Upper lobe of left lung (tissue), 6 donors: ENCODE measurements around the gene MATN4. TPM values are rescaled to one million over a fixed set of nuclear protein-coding genes. Genes with fewer than 3 reads are reported as not detected.

ENCODE experiments used
- ATAC-seq, 2 donors: fragments of 200-7000 bp; cut with Tn5 transposase; one replicate each; pipeline ENCODE4 v1.9.1; 2022; ENCODE audit warnings: mild to moderate bottlenecking in 2 of 2, moderate library complexity in 2 of 2; ENCODE audit not compliant: low FRiP score in 2 of 2
- DNase-seq, 2 donors: peaks; one replicate each; pipeline ENCODE4 v3.0.0-alpha.2; 2019 to 2020
- H3K27ac ChIP-seq, 4 donors: fragments of 200-600 bp; sonication (generic); one replicate each; pipeline ENCODE4 v1.5.1; 2016 to 2019
- H3K27me3 ChIP-seq, 4 donors: fragments of 200-600 bp; sonication (generic); one replicate each; pipeline ENCODE4 v1.5.1; 2017 to 2019
- H3K36me3 ChIP-seq, 4 donors: fragments of 200-600 bp; sonication (generic); one replicate each; pipeline ENCODE4 v1.5.1; 2016 to 2019
- H3K4me1 ChIP-seq, 4 donors: fragments of 200-600 bp; sonication (generic); one replicate each; pipeline ENCODE4 v1.5.1; 2018 to 2019
- H3K4me3 ChIP-seq, 4 donors: fragments of 200-600 bp; sonication (generic); one replicate each; pipeline ENCODE4 v1.5.1; 2017 to 2019; ENCODE audit warnings: mild to moderate bottlenecking in 2 of 4, moderate library complexity in 1 of 4
- H3K9me3 ChIP-seq, 4 donors: fragments of 200-600 bp; sonication (generic); one replicate each; pipeline ENCODE4 v1.5.1; 2018 to 2019
- CTCF ChIP-seq, 6 experiments: fragments of 450-650 bp in 4 of 6; fragments of 200-600 bp in 2 of 6; sonication (generic) in 2 of 6; IDR thresholded peaks; one replicate each; pipeline ENCODE4 v1.5.1; 2016 to 2019; ENCODE audit warnings: antibody characterized with exemption in 6 of 6
- EP300 ChIP-seq, 4 donors: sonication (generic); formaldehyde crosslinking; IDR thresholded peaks; one replicate each; pipeline ENCODE4 v1.5.1; 2017; ENCODE audit warnings: antibody characterized with exemption in 4 of 4, control low read depth in 2 of 4
- POLR2A ChIP-seq, 4 donors: fragments of 450-650 bp; IDR thresholded peaks; one replicate each; pipeline ENCODE4 v1.5.1; 2016 to 2017; ENCODE audit warnings: antibody characterized with exemption in 4 of 4, mild to moderate bottlenecking in 2 of 4
- POLR2AphosphoS5 ChIP-seq, 2 donors: sonication (generic); formaldehyde crosslinking; IDR thresholded peaks; one replicate each; pipeline ENCODE4 v1.5.1; 2017; ENCODE audit warnings: antibody characterized with exemption in 2 of 2
- WGBS, 2 donors: methylation state at CpG; one replicate each; pipeline ENCODE4 v1.1.5; 2017 to 2018; 5-methylcytosine and 5-hydroxymethylcytosine counted together
- total RNA-seq, 6 donors: library from RNA; depleted of rRNA in 4 of 6; stranded (reverse); fragments of >200 nt in 4 of 6; gene quantifications; one replicate each; pipeline versions ENCODE4 v1.1.0 to v1.2.1, GENCODE V29; 2016 to 2021
- donor health status: DM: no; HTN: no; CAD: no; lungs with moderate emphysema.
- donor health status: DM: no; HTN: yes; CAD: no; lungs with severe emphysema.

Gene MATN4
- total RNA-seq, 6 donors from 2014 or later, result 0.30 to 0.44 TPM; not detected in 4

- WGBS, 2 donors, result 29 to 33% methylated on average over 15 to 64 of the region's 71 CpGs
- DNase-seq, result peak in 1 of 2 donors; percentile 81
- ATAC-seq, result no peak
- Histone ChIP-seq H3K4me3 (no peak overlapping the region), H3K27ac (no peak overlapping the region), H3K27me3 (peaks cover 0 to 10% (median 4%) of the 10 kb centered on the region in 4 donors), H3K36me3 (no peaks in the 10 kb centered on the region), H3K4me1 (peaks cover 0 to 15% (median 9%) of the 10 kb centered on the region in 4 donors), H3K9me3 (no peaks in the 10 kb centered on the region)
- TF ChIP-seq EP300 (IDR thresholded peaks at IDR 0.05) (no peak), CTCF (IDR thresholded peaks at IDR 0.05) (no peak), POLR2A (IDR thresholded peaks at IDR 0.05) (no peak)
These were observed 8.3 kb upstream of the MATN4 start for GRCh38 chr20:45316150-45317080.

- no peak for TF ChIP-seq EP300 (IDR thresholded peaks at IDR 0.05)
- no peak for TF ChIP-seq CTCF (IDR thresholded peaks at IDR 0.05)
- no peak for TF ChIP-seq POLR2A (IDR thresholded peaks at IDR 0.05)
- TF ChIP-seq POLR2AphosphoS5 (IDR thresholded peaks at IDR 0.05), result no peak
- H3K27ac ChIP-seq, result no peak overlapping the region
- H3K36me3 ChIP-seq, result no peaks in the 10 kb centered on the region
- 89 to 100% methylated on average over 4 of the region's 4 CpGs for WGBS, 2 donors
- no peaks in the 10 kb centered on the region for H3K9me3 ChIP-seq
- DNase-seq (no peak), ATAC-seq (no peak)
- peaks cover 0 to 15% (median 11%) of the 10 kb centered on the region in 4 donors for H3K4me1 ChIP-seq
- H3K27me3 ChIP-seq, result peaks cover 0 to 10% (median 4%) of the 10 kb centered on the region in 4 donors
- no peak overlapping the region for H3K4me3 ChIP-seq
These were observed 7.6 kb upstream of the MATN4 start for GRCh38 chr20:45315672-45316071.

GRCh38 chr20:45313943-45314342 lies 5.8 kb upstream of the MATN4 start:
- Histone ChIP-seq H3K9me3 (no peaks in the 10 kb centered on the region), H3K4me3 (no peak overlapping the region), H3K4me1 (peaks cover 0 to 9% (median 6%) of the 10 kb centered on the region in 4 donors), H3K36me3 (no peaks in the 10 kb centered on the region), H3K27ac (no peak overlapping the region), H3K27me3 (peaks cover 0 to 10% (median 4%) of the 10 kb centered on the region in 4 donors)
- ATAC-seq (no peak), DNase-seq (no peak)
- no peak for TF ChIP-seq POLR2A (IDR thresholded peaks at IDR 0.05)
- WGBS, 2 donors, result 82 to 95% methylated on average over 10 to 11 of the region's 11 CpGs

GRCh38 chr20:45313065-45313695 lies 5.1 kb upstream of the MATN4 start:
- ATAC-seq, result no peak

More at GRCh38 chr20:45313065-45313695, 5.1 kb upstream of the MATN4 start:
- H3K36me3 ChIP-seq, result no peaks in the 10 kb centered on the region
- peaks cover 0 to 14% (median 6%) of the 10 kb centered on the region in 4 donors for H3K4me1 ChIP-seq
- no peaks in the 10 kb centered on the region for H3K9me3 ChIP-seq
- no peak overlapping the region for H3K27ac ChIP-seq
- H3K27me3 ChIP-seq, result peaks cover 0 to 10% (median 4%) of the 10 kb centered on the region in 4 donors
- H3K4me3 ChIP-seq, result no peak overlapping the region
- no peak for TF ChIP-seq POLR2A (IDR thresholded peaks at IDR 0.05)
- no peak for TF ChIP-seq CTCF (IDR thresholded peaks at IDR 0.05)
- no peak for DNase-seq
- WGBS, 2 donors, result 91 to 92% methylated on average over 8 of the region's 8 CpGs
